ENCODE results near the gene DYNLT3. TPM values are rescaled to one million over a fixed set of nuclear protein-coding genes. Genes with fewer than 3 reads are reported as not detected.

DYNLT3 gene
- total RNA-seq, 6 experiments from 2014 or later, result 24.9 to 37.3 (median 35.0) TPM

DNA sequence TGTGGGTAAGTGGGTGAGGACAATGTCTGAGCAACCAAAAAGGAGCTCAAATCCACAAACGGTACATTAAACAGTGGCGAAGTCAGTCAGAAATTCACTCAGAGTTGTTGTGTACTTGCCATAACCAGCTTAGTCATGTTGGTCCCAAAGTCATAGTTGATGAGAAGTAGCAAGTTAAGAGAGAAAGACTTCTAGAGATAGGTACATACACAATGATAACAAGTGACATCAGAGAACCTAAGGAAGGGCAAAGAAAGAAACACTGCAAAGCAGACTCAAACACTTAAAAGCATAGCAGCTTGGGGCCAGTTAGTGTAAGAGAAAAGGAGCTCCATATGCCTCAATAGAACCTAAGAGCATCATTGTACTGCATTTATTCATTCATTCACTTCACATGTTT lies 30.2 kb downstream of the DYNLT3 start:
- Mint-ChIP-seq H3K36me3 (ENCODE audit: low read depth) (no peaks in the 10 kb centered on the region), H3K4me1 (ENCODE audit: low read depth) (no peaks in the 10 kb centered on the region), H3K4me3 (no peak overlapping the region), H3K27ac (no peak overlapping the region), H3K9me3 (no peaks in the 10 kb centered on the region), H3K27me3 (ENCODE audit: insufficient read depth) (peaks cover 7% of the 10 kb centered on the region)
- no peak for TF ChIP-seq CTCF (IDR thresholded peaks at IDR 0.05)
- DNase-seq, result no peak

- no peaks in the 10 kb centered on the region for H3K4me1 Mint-ChIP-seq (ENCODE audit: low read depth)
These were observed 30.6 kb downstream of the DYNLT3 start for GRCh38 chrX:37816766-37817165.

GRCh38 chrX:37815366-37815765 lies 32.0 kb downstream of the DYNLT3 start:
- no peak overlapping the region for H3K27ac Mint-ChIP-seq
- H3K4me1 Mint-ChIP-seq (ENCODE audit: low read depth), result no peaks in the 10 kb centered on the region
- no peak for DNase-seq
- H3K27me3 Mint-ChIP-seq (ENCODE audit: insufficient read depth), result peaks cover 9% of the 10 kb centered on the region
- H3K36me3 Mint-ChIP-seq (ENCODE audit: low read depth), result no peaks in the 10 kb centered on the region
- H3K4me3 Mint-ChIP-seq, result no peak overlapping the region
- H3K9me3 Mint-ChIP-seq, result no peaks in the 10 kb centered on the region
- TF ChIP-seq CTCF (IDR thresholded peaks at IDR 0.05), result no peak

More at GRCh38 chrX:37816766-37817165, 30.6 kb downstream of the DYNLT3 start:
- H3K9me3 Mint-ChIP-seq, result no peaks in the 10 kb centered on the region
- H3K27me3 Mint-ChIP-seq (ENCODE audit: insufficient read depth), result peaks cover 9% of the 10 kb centered on the region
- no peak overlapping the region for H3K27ac Mint-ChIP-seq
- no peaks in the 10 kb centered on the region for H3K36me3 Mint-ChIP-seq (ENCODE audit: low read depth)
- TF ChIP-seq CTCF (IDR thresholded peaks at IDR 0.05), result no peak
- no peak for DNase-seq
- H3K4me3 Mint-ChIP-seq, result no peak overlapping the region

GRCh38 chrX:37813570-37813969 lies 33.8 kb downstream of the DYNLT3 start:
- Mint-ChIP-seq H3K9me3 (no peaks in the 10 kb centered on the region), H3K27me3 (ENCODE audit: insufficient read depth) (peaks cover 9% of the 10 kb centered on the region), H3K27ac (no peak overlapping the region), H3K36me3 (ENCODE audit: low read depth) (no peaks in the 10 kb centered on the region), H3K4me3 (no peak overlapping the region), H3K4me1 (ENCODE audit: low read depth) (no peaks in the 10 kb centered on the region)
- no peak for DNase-seq
- no peak for TF ChIP-seq CTCF (IDR thresholded peaks at IDR 0.05)

- no peaks in the 10 kb centered on the region for H3K36me3 Mint-ChIP-seq (ENCODE audit: low read depth)
- H3K27me3 Mint-ChIP-seq (ENCODE audit: insufficient read depth), result peaks cover 9% of the 10 kb centered on the region
- no peak overlapping the region for H3K4me3 Mint-ChIP-seq
- no peak overlapping the region for H3K27ac Mint-ChIP-seq
- H3K4me1 Mint-ChIP-seq (ENCODE audit: low read depth), result no peaks in the 10 kb centered on the region
- TF ChIP-seq CTCF (IDR thresholded peaks at IDR 0.05), result no peak
- H3K9me3 Mint-ChIP-seq, result no peaks in the 10 kb centered on the region
- no peak for DNase-seq
These were observed 35.3 kb downstream of the DYNLT3 start for GRCh38 chrX:37812110-37812509.

DNA sequence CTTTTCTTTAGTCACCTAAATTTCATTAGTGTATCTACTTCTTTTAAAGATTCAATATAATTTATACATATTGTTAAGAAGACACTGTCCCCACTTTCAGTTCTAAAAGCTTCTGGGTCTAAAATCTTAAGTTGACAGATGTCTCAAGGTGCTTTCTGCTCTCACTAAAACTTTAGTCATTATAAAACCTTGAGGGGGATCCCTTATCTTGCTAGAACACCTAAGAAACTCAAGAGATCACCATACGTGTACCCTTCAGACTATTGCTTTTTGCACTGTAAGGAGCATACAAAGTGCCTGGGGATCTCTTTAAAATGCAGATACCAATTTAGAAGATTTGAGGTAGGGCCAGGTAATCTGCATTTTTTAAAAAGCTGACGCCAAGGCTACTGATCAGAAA lies 37.4 kb downstream of the DYNLT3 start:
- H3K27ac Mint-ChIP-seq, result no peak overlapping the region
- no peaks in the 10 kb centered on the region for H3K4me1 Mint-ChIP-seq (ENCODE audit: low read depth)
- no peak overlapping the region for H3K4me3 Mint-ChIP-seq
- no peaks in the 10 kb centered on the region for H3K36me3 Mint-ChIP-seq (ENCODE audit: low read depth)
- H3K27me3 Mint-ChIP-seq (ENCODE audit: insufficient read depth), result peaks cover 3% of the 10 kb centered on the region
- TF ChIP-seq CTCF (IDR thresholded peaks at IDR 0.05), result no peak
- no peak for DNase-seq
- no peaks in the 10 kb centered on the region for H3K9me3 Mint-ChIP-seq
